Transverse colon (tissue), 4 donors: ENCODE results near the gene FCRLA.
"Not testable (repeated sequence)": the region's sequence is repeated elsewhere in the genome, so short reads cannot be mapped to it uniquely, and the experiment has no call there.

Source experiments
- CTCF ChIP-seq, 5 experiments: fragments of 200-600 bp in 3 of 5; fragments of 450-650 bp in 2 of 5; sonication (generic) in 3 of 5; IDR thresholded peaks; 1 replicate in 2 of 5; 2 replicates in 3 of 5; pipeline ENCODE4 v1.5.1; 2016 to 2017; ENCODE audit warnings: antibody characterized with exemption in 5 of 5, inconsistent platforms in 3 of 5, mild to moderate bottlenecking in 2 of 5, moderate library complexity in 1 of 5
- EP300 ChIP-seq: sonication (generic); formaldehyde crosslinking; IDR thresholded peaks from one replicate; pipeline ENCODE4 v1.6.1; 2017; ENCODE audit warnings: antibody characterized with exemption, low read depth
- POLR2A ChIP-seq: fragments of 450-650 bp; IDR thresholded peaks from one replicate; pipeline ENCODE4 v1.6.1; 2016; ENCODE audit warnings: antibody characterized with exemption, mild to moderate bottlenecking, moderate library complexity
- POLR2AphosphoS5 ChIP-seq, 3 donors: sonication (generic); formaldehyde crosslinking; IDR thresholded peaks; one replicate each; pipeline ENCODE4 v1.6.1; 2016; ENCODE audit warnings: antibody characterized with exemption in 3 of 3

- not testable (repeated sequence) for TF ChIP-seq POLR2AphosphoS5 (IDR thresholded peaks at IDR 0.05); POLR2A; CTCF (IDR thresholded peaks at IDR 0.05); EP300
These were observed 32.6 kb upstream of the FCRLA start for GRCh38 chr1:161674447-161674846.
